Activated CD4-positive, alpha-beta T cell treated with anti-CD3 and anti-CD28 coated beads for 4 hours (primary cell): Measurements from ENCODE around the gene PRDM15.
A peak's percentile ranks its signal among the peaks of the same experiment; 100 is the strongest.

Experiments used
- DNase-seq, 2 donors: peaks; one replicate each; pipeline ENCODE4 v3.0.0-alpha.2; 2020

The PRDM15 gene

GRCh38 chr21:41775149-41775472, 104.0 kb downstream of the PRDM15 start:
- DNase-seq: no peak

- DNase-seq: no peak
Observed at GRCh38 chr21:41774467-41775148, 104.5 kb downstream of the PRDM15 start.

GRCh38 chr21:41772351-41773080, 106.6 kb downstream of the PRDM15 start:
- no peak for DNase-seq

- DNase-seq: no peak
Observed at GRCh38 chr21:41771625-41771945, 107.6 kb downstream of the PRDM15 start.

- DNase-seq: no peak
Observed at GRCh38 chr21:41770901-41771624, 108.1 kb downstream of the PRDM15 start.

GRCh38 chr21:41769933-41770332, 109.2 kb downstream of the PRDM15 start:
- no peak for DNase-seq

GRCh38 chr21:41769521-41769920, 109.6 kb downstream of the PRDM15 start:
- DNase-seq: no peak

- DNase-seq: no peak
Observed at GRCh38 chr21:41769111-41769510, 110.0 kb downstream of the PRDM15 start.

- peak in 1 of 2 donors; percentile 7 for DNase-seq
Observed at GRCh38 chr21:41768437-41769042, 110.6 kb downstream of the PRDM15 start.

- DNase-seq: no peak
Observed at GRCh38 chr21:41767606-41768436, 111.3 kb downstream of the PRDM15 start.

- DNase-seq: peak; percentile 60
Observed at GRCh38 chr21:41766883-41767605, 112.1 kb downstream of the PRDM15 start, which contains the start of gene RIPK4. TSS of gene RIPK4 (minus strand) at chr21:41767052. CDS start at chr21:41767041, 11 bp downstream.

- DNase-seq: no peak
Observed at GRCh38 chr21:41765973-41766882, 112.9 kb downstream of the PRDM15 start.

GRCh38 chr21:41765420-41765821, 113.7 kb downstream of the PRDM15 start:
- no peak for DNase-seq

GRCh38 chr21:41764558-41765419, 114.4 kb downstream of the PRDM15 start:
- DNase-seq: no peak

- no peak for DNase-seq
Observed at GRCh38 chr21:41763996-41764395, 115.1 kb downstream of the PRDM15 start.

GRCh38 chr21:41763398-41763931, 115.7 kb downstream of the PRDM15 start:
- no peak for DNase-seq

- no peak for DNase-seq
Observed at GRCh38 chr21:41762753-41763152, 116.4 kb downstream of the PRDM15 start.

GRCh38 chr21:41761934-41762635, 117.1 kb downstream of the PRDM15 start:
- no peak for DNase-seq
